Posterior vena cava (tissue), 2 donors: Measurements from ENCODE around the gene ZNF750. TPM values are rescaled to one million over a fixed set of nuclear protein-coding genes. Genes with fewer than 3 reads are reported as not detected.
"Not testable (repeated sequence)": the region's sequence is repeated elsewhere in the genome, so short reads cannot be mapped to it uniquely, and the experiment has no call there.

Experiments used
- DNase-seq: peaks from one replicate; pipeline ENCODE4 v3.0.0-alpha.2; 2020; ENCODE audit warnings: low spot score
- intact Hi-C, 2 donors: fragments of 100-400 bp; cut with DNase I; formaldehyde crosslinking; loops; one replicate each; pipeline versions ENCODE4 v1.14.1 to v1.14.2; 2022 to 2023
- total RNA-seq, 2 donors: library from RNA; stranded (reverse); fragmentation: NEBNext Ultra II Directional; extraction: Animal tissue kit (Norgen Biotek cat#: 25700); gene quantifications; one replicate each; pipeline ENCODE4 v1.2.1, GENCODE V29; 2021
- donor health status: DM: yes; HTN: yes; CAD: no.
- donor health status: DM: yes; HTN: yes; CAD: no.

Gene ZNF750
- total RNA-seq, 2 donors from 2014 or later = not detected

DNA sequence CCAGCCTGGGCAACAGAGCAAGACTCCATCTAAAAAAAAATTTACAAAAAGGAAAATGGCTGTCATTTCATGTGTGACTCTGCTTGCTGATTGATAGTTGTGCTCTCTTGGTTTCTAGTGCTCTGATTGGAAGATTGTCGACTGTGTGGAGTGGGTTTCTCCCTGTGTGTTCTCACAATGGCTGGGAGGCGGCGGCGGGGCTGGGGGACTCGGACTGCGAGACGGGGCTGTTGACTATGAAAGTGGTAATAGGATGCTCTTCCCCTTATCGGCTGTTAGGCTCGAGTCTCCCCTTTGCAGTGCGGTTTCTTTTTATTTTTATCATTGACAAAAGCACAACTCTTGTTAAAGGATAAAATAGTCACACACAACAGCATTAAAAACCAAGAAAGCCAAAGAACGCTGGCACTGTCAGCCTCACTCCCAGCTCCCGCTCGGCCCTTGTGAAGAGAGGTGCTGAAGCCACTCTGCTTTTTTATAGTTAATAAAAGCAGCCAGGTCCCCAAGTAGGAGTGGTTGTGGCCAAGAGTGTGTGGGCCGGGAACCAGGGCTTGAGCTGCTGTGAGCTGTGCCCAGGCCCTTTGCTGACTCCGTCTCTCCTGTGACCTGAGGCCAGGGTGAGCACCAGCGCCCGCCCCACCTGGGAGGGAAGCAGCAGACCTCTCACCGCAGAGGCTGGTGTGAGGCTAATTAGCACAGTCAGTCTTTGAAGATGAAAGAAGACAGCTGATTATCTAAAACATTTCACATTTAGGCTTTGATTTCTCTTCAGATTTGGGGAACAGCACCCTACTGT, 51.4 kb downstream of the ZNF750 start:
- no peak for DNase-seq
- intact Hi-C loops = loop anchor here in 1 of 2 donors (10.0 kb wide), 1 partner anchor 434 kb away; the partner anchor contains the start of gene TEX19

DNA sequence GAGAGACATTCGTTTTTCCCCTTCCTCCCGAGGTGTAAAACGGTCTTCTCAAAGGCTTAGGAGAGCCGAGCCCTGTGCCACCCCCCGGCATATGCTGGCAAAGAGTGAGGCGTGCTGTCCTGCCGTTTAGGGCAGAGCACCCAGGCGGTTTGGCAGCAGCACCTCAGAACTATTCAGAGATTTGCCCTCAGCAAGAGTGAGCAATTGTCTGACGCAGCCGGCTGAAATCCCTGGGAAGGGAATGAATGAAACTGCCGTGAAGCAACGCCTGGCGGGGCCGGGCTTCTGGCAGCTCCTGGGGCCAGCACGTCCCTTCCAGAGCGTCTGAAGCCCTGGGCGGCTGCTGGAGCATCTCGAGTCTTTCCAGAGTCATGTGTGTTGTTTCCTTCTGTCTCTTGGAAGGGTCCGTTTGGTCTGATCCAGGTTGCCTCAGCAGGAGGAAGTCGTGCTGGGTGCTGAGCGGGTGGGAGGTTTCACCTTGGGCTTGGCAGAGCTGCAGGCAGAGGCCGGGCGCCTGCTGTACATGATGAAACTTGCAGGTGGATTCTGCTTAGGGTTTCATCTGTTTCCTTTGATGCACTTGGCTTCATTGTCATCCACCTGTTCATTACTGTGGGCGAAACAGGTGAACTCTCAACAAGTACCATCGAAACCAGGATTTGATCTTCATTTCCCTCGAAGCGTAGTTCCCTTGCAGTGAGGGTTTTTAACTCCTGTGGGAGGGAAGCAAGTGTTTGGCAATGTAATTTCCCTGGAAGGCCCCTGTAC, 52.6 kb downstream of the ZNF750 start:
- DNase-seq = peak; percentile 96
- intact Hi-C loops = loop anchor here in 1 of 2 donors (10.0 kb wide), 1 partner anchor 432 kb away; the partner anchor contains the start of gene TEX19

DNA sequence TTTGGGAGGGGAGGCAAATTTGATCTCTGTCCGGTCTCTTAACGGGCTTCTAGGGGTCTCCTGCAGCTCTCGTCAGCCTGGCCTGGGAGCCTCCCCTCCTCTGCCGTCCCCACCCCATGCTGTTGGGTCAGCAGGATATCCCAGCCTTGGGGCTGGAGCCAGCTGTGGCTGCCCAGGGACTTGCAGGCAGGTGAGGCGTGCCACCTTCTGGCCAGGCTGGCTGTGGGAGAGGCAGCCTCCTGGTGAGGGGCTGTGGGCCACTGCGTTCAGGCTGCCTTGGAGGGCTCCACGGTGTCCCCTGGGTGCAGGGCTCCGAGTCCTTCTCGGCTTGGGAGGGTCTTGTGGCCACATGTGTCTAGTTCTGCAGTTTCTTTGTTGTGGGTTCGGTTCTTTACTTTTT, 53.4 kb downstream of the ZNF750 start:
- no peak for DNase-seq
- intact Hi-C loops = loop anchor here in 1 of 2 donors (10.0 kb wide), 1 partner anchor 432 kb away; the partner anchor contains the start of gene TEX19

DNA sequence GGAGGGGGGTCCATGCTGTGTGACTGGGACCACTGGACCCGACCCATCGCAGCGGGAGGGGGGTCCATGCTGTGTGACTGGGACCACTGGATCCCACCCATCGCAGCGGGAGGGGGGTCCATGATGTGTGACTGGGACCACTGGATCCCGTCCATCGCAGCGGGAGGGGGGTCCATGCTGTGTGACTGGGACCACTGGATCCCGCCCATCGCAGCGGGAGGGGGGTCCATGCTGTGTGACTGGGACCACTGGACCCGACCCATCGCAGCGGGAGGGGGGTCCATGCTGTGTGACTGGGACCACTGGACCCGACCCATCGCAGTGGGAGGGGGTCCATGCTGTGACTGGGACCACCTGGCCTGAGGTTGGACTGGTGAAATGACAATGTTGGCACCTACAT, 54.2 kb downstream of the ZNF750 start:
- intact Hi-C loops = loop anchor here in 1 of 2 donors (10.0 kb wide), 1 partner anchor 431 kb away; the partner anchor contains the start of gene TEX19
- DNase-seq = not testable (repeated sequence)

DNA sequence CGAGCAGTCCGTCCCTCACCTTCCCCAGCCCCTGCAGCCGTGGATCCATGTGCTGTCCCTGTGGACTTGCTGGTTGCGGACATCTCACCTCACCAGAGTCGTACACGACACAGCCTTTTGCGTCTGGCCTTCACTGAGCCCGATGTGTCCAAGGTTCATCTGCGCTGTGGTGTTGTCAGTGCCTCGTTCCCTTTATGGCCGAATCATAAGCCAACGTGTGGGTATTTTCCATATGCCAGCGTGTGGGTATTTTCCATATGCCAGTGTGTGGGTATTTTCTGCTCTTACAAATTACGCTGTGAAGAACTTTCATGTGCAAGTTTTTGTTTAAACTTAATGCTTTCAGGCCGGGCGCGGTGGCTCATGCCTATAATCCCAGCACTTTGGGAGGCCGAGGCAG, 56.3 kb downstream of the ZNF750 start:
- intact Hi-C loops = loop anchor here (5.0 to 10.0 kb wide), 2 partner anchors 129 to 429 kb away; partner anchors contain the start of gene TEX19 (in 1 of the 2)

DNA sequence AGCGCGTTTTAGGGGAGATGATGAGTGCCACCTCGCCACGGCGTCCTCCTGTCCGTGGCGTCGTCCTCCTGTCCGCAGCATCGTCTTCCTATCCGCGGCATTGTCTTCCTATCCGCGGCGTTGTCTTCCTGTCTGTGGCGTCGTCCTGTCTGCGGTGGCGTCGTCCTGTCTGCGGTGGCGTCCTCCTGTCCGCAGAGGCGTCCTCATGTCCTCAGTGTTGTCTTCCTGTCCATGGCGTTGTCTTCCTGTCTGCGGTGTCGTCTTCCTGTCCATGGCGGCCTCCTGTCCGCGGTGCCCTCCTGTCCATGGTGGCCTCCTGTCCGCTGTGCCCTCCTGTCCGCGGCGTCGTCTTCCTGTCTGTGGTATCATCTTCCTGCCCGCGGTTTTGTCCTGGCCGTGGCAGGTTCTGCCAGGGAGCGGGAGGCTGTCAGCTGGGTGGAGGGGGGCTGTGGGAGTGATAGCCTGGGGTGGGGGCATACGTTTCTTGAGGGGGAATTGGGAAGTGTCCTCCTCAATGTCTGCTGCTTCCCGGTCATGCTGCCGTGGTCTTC, 57.1 kb downstream of the ZNF750 start:
- DNase-seq = no peak
- intact Hi-C loops = loop anchor here (5.0 to 10.0 kb wide), 2 partner anchors 130 to 428 kb away; partner anchors contain the start of gene TEX19 (in 1 of the 2)

More for the DNA sequence above, 56.3 kb downstream of the ZNF750 start:
- no peak for DNase-seq

DNA sequence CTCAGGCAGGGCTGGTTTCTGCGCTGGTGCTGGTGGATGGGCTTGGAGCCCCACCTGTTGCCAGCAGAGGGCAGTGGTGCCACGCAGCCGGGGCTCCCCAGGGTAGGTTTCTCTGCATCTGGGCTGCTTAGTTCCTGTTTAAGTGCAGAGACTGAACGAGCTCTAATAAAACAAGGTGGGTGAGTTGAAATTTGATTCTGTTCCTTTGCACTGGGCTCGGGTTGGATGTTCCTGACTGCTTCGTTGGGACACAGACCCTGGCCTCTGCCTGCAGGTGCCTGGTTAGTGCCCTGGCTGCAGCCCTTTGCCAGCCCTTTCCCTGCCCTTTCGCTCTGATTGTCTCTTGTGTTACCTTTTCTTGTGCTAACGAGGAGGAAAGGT, 57.9 kb downstream of the ZNF750 start:
- peak; percentile 95 for DNase-seq
- intact Hi-C loops = loop anchor here (5.0 to 10.0 kb wide), 2 partner anchors 130 to 427 kb away; partner anchors contain the start of gene TEX19 (in 1 of the 2)

DNA sequence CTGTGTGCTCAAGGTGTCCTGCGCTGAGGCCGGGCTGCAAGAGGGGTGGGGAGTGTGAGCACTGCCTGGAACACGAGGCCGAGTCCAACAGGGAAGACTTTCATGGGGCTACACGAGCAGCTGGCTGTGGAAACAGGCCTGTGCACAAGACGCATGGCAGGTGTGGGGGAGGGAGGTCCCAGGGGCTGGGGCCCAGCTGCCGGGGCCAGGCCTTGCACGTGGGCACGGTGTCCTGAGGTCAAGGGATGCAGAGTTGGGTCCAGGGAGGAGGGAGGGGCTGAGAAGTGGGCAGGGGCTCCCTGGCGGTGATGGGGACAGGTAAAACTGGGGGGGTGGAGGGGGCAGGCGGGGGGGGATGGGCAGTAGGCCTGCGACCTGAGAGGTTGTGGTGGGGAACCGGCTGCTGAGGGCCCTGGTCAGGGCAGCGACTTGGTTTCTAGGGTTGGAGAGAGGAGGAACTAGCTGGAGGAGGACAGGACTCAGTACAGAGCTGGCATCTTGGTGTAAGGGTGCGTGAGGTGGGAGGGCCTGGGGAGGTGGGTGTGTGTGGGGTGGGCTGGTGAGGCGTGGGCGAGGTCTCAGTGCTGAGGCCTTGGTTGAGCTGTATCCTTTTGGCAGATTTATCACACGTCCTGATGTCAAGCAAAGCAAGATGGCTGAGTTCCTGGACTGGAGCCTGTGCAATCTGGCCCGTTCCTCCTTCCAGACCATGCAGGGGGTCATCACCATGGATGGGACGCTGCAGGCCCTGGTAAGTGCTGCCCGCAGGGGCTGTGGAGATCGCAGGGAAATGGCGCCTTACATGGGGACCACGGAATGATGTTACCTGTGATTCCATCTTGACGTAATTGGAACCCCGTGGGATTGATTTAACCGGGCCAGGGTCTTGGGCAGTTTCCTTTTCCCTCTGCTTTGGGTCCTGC, 58.6 kb downstream of the ZNF750 start:
- intact Hi-C loops = loop anchor here (5.0 to 10.0 kb wide), 2 partner anchors 131 to 426 kb away; partner anchors contain the start of gene TEX19 (in 1 of the 2)
- DNase-seq = no peak

DNA sequence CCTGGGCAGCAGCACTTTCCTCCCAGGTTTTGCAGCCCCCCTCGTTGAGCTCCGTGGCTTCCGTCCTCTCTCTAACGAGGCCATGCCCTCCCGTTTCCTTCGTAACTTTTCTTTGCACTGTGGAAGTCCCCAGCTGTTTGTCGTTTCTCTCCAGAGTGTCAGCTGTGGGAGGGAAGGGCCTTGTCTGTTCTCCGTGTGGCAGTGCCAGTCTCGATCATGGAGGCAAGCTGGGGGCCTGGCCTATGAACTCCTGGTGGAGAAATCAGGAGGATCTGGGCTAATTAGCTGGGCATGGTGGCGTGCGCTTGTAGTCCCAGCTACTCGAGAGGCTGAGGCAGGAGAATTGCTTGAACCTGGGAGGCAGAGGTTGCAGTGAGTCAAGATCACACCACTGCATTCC, 59.6 kb downstream of the ZNF750 start:
- intact Hi-C loops = loop anchor here (5.0 to 10.0 kb wide), 2 partner anchors 132 to 425 kb away; partner anchors contain the start of gene TEX19 (in 1 of the 2)
- no peak for DNase-seq

DNA sequence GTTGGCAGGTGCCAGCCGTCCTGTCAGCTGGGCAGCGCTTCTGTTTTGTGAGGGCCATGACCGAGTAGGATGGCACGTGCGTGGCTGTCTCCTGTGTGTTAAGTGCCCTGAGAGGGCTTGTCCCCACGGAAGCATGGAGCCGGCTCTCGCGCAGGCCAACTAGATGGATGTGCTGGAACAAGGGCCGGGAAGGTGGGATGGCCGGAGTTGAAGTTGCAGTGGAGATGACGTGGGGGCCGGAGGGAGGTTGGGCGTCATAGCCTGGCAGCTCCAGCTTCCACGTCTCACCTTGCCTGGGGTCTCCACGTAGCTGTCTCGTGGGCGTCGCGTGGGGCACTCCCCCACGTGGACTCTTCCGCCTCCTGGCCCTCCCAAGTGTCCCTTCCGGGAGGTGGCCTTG, 60.3 kb downstream of the ZNF750 start:
- intact Hi-C loops = loop anchor here in 1 of 2 donors (10.0 kb wide), 1 partner anchor 425 kb away; the partner anchor contains the start of gene TEX19
- no peak for DNase-seq

Other genes starting within 250 kb of the ZNF750 start
- 10 to 100 TPM; 49.7 to 56.5 TPM for gene WDR45B, start 191.6 kb downstream of the ZNF750 start, total RNA-seq
- gene RAB40B, start 141.3 kb downstream of the ZNF750 start, total RNA-seq = 1 to 10 TPM; 4.2 to 6.3 TPM
- 10 to 100 TPM; 18.5 to 19.5 TPM for gene FN3KRP, start 123.3 kb downstream of the ZNF750 start, total RNA-seq
- gene FN3K, start 104.4 kb downstream of the ZNF750 start, total RNA-seq = 10 to 100 TPM in 1 of 2 donors, 1 to 10 TPM in 1; 9.6 to 13.2 TPM
- gene TBCD, start 88.0 kb downstream of the ZNF750 start, total RNA-seq = 10 to 100 TPM; 72.5 to 80.5 TPM
- 100 to 1,000 TPM in 1 of 2 donors, 10 to 100 TPM in 1; 80.5 to 101 TPM for gene METRNL, start 239.6 kb upstream of the ZNF750 start, total RNA-seq